Stimulated activated CD4-positive, alpha-beta T cell treated with anti-CD3 and anti-CD28 coated beads, Interleukin-12 subunit alpha, Interleukin-12 subunit beta, amount 100 ng/mL, for 48 hours (primary cell): ENCODE measurements around the gene KLHDC3.

Experiments
- DNase-seq, 3 donors: peaks; one replicate each; pipeline ENCODE4 v3.0.0-alpha.2; 2020; ENCODE audit warnings: low read depth in 2 of 3, low spot score in 1 of 3

The KLHDC3 gene, protein sequence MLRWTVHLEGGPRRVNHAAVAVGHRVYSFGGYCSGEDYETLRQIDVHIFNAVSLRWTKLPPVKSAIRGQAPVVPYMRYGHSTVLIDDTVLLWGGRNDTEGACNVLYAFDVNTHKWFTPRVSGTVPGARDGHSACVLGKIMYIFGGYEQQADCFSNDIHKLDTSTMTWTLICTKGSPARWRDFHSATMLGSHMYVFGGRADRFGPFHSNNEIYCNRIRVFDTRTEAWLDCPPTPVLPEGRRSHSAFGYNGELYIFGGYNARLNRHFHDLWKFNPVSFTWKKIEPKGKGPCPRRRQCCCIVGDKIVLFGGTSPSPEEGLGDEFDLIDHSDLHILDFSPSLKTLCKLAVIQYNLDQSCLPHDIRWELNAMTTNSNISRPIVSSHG

GRCh38 chr6:43013843-43014433 lies at the start of gene KLHDC3, which contains the start of gene MEA1:
KLHDC3 (plus strand) TSS chr6:43014249; CDS start chr6:43017193, 2,944 bp downstream.
MEA1 (minus strand) TSS chr6:43013946; CDS start chr6:43013813, 133 bp downstream.
- peak; percentile 98 to 99 (median 99) for DNase-seq

- DNase-seq: no peak
These were observed 47.5 kb upstream of the KLHDC3 start for GRCh38 chr6:42966571-42966970.

- DNase-seq: no peak
These were observed 46.8 kb upstream of the KLHDC3 start for GRCh38 chr6:42967228-42967627.

DNA sequence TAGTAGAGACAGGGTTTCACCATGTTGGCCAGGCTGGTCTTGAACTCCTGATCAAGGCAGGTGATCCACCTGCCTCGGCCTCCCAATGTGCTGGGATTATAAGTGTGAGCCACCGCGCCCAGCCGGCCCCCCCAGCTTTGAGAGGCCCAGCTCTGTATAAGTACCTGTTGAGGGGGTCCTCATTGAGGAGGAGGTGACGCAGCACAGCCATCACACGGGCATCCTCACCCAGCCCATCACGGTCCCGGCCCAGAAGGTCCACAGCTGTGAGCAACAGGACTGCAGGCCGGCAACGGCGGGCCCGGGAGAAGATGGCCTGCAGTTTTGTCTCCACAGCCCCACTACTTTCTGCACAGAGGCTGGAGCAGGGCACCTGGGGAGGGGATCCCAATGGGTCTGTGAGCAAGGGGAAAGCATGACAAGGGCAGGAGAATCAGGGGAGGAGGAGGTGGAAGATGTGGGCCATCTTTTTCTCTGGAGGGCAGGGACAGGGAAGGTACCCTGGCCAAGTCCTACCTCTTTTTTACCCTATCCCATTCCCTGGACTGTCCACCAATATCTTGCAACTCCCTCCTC lies 45.8 kb upstream of the KLHDC3 start:
- no peak for DNase-seq

GRCh38 chr6:42968783-42969182 lies 45.3 kb upstream of the KLHDC3 start:
- no peak for DNase-seq

- DNase-seq: no peak
These were observed 44.6 kb upstream of the KLHDC3 start for GRCh38 chr6:42969431-42969830.

GRCh38 chr6:42969934-42970333 lies 44.1 kb upstream of the KLHDC3 start:
- DNase-seq: no peak

DNA sequence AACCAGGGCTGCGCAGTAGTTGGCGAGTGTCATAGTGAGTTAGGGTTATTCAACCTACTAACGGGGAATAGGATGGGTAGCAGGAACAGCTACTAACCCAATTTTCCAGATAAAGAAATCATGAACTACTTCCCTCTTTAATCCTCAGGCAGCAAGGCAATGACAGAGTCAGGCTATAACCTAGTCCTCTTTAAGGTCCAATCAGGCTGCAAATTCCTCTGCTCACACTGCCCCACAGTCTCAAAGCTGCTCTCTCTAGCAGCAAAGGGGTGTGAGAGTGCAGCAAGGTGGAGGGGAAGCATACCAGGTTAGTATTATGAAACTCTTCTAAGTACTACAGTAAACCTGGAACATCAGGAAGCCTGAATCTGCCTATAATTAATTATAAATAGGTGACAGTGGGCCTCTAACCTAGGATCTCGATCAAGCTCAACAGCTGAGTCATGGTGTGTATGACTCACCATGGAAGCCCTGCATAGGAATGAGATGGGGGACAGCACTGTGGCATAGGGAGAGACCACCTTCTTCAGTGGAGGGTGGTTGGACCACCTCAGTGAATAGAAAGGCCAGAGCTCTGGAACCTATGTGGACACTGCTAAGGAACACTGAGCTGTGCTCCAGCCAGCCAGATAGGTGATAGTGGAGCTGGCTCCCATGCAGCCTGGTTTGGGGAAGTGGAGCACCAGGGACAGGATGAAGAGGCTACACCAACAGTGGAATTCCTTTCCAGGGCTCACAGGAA lies 43.0 kb upstream of the KLHDC3 start:
- DNase-seq: no peak

DNA sequence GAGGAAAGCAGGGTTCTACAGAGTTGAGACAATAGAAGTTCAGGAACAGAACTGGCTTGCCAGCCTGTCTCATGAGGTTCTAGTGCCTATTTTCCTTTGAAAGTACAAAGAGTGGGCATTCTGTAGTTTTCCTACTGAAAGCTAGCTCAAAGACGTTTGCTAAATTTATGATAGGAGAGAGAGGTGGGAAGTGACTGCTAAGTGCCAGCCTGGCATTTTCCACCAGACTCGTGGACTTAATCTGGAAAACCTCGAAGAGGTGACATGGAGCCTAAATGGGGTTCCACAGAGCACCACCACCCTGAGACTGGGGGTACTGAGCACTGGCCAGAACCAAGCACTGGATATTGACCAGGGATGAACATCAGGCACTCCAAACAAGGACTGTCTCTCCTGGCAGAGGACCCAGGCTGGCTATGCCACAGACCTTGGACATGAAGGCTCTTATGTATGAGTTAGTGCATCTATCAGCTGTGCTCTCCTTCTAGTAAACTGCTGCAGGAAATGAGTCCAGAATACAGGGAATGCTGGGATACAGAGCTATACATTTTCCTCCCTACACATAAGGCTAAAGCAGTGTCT lies 42.2 kb upstream of the KLHDC3 start:
- DNase-seq: no peak

- no peak for DNase-seq
These were observed 40.1 kb upstream of the KLHDC3 start for GRCh38 chr6:42973926-42974325.

DNA sequence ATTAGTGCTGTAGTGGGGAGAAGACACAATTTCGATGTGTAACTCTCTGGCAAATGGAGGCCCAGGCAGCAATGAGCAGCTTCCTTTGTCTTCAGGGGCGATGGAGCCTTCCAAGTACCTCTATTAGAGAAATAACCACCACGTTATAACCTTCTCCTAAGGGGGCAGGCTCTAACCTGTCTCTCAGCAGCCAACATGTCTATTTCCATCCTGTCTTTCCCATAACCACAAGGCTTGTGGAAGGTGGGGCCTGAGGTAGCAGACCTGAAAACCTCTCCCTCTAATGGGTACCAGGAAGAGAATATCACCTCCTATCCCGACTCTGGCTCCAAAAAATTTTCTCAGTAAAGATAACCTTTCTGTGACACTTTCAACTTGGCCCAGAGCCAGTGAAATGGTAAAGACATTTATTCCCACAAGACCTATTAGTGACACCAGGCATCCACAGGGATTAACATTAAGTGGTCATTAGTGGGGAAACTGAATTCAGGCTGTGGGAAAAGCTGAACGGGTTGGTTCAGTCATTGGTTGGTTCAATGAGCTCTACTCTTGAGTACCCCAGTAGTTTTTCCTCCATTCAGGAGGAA lies 39.0 kb upstream of the KLHDC3 start:
- DNase-seq: no peak

DNA sequence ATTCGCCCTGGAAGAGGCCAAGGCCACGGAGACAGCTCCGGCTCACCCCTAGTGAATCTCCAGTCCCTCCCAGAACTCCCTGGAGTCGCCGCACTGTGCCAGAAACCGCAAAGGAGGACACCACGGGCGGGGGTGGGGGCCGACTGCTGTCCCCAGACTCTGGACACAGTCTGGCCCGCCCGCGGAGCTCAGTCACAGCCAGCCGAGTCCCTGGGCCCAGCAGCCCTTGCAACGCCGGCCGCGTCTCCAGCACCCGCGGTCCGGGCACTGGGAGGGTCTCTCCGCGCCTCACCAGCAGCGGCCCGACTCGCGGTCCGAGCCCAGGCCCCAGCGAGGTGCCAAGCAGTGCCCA lies 35.6 kb upstream of the KLHDC3 start:
- DNase-seq: no peak

GRCh38 chr6:42978839-42979522 lies 35.1 kb upstream of the KLHDC3 start, which contains the start of gene PEX6:
PEX6 (minus strand) TSS chr6:42979181; CDS start chr6:42979150, 31 bp downstream.
- peak; percentile 88 to 91 (median 90) for DNase-seq

DNA sequence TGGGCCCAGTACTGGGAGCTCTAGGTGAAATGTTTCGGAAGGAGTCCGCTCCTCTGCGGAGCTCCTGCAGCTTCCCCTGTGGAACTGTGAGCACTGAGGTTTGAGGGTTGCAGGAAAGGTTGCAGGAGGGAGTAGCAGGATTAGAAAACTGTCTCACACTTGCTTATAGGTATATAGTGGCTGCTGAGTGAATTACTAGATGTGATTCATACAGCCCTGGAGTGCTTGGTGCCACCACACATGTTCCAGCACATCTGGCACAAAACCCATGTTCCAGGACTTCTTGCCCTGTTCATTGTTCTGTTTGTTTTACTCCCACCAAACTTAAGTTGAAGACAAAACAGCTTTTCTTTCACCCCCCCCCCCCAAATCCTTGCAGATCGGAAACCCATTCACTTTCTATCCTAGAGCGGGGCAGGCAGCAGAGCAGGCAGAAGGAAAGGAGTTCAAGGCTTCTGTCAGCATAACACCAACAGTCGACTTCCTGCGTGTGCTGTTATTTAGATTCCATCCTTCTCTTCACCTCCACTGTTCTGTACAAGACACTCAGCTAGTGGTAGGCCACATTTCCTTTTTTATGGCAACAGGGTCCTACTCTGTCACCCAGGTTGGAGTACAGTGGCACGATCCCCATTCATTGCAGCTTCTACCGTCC lies 34.4 kb upstream of the KLHDC3 start:
- DNase-seq: no peak

- DNase-seq: no peak
These were observed 32.2 kb upstream of the KLHDC3 start for GRCh38 chr6:42981836-42982235.

GRCh38 chr6:42984001-42984923 lies 29.8 kb upstream of the KLHDC3 start, which contains the start of gene PPP2R5D:
PPP2R5D (plus strand) TSS chr6:42984570; CDS start chr6:42984678, 108 bp downstream.
- DNase-seq: peak; percentile 96 to 97 (median 97)

DNA sequence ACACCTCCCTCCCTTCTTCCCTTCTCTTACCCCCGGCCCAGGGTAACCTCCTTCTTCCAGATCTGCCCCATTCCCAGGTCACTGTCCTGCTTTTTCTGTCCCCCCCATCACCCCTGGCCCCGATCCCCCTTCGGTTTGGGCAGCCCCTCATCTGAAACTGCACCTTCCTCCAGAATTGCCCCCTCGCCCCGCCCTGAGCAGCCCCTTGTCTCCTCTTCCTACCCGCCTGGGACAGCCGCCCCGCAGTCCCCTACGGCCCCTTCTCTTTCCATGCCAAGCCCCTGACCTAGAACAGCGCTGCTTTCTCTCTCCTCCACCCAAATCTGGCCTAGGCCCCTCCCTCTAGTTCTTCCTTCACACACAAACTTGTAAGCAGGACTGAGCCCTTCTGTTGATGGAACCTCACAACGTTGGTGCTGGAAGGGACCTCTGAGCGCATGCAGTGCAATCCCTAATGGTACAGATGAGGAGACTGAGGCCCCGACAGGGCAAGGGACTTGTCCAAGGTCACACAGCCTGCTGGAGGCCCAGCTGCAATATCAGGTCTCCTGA lies 29.0 kb upstream of the KLHDC3 start:
- no peak for DNase-seq
